Smooth muscle cell (in vitro differentiated cells): ENCODE results near the gene RPS5. TPM values are rescaled to one million over a fixed set of nuclear protein-coding genes. Genes with fewer than 3 reads are reported as not detected.

Experiments used
- DNase-seq: peaks from one replicate; lab custom pipeline; 2025; ENCODE audit not compliant: unreplicated experiment; lab: John Stamatoyannopoulos, UW
- H2AFZ ChIP-seq: fragments of 200-600 bp; sonication (generic); 2 replicates; pipeline ENCODE4 v1.6.0; 2016; ENCODE audit warnings: antibody characterized with exemption, low read depth, mild to moderate bottlenecking
- H3F3A ChIP-seq: fragments of 200-600 bp; sonication (generic); 2 replicates; pipeline ENCODE4 v1.6.0; 2017; ENCODE audit warnings: antibody characterized with exemption, low read depth
- H3K27ac ChIP-seq: fragments of 200-600 bp; sonication (generic); 2 replicates; pipeline ENCODE4 v1.5.1; 2016; ENCODE audit warnings: low read depth, mild to moderate bottlenecking
- H3K27me3 ChIP-seq: fragments of 200-600 bp; sonication (generic); 2 replicates; pipeline ENCODE4 v1.6.1; 2016; ENCODE audit warnings: low read depth, mild to moderate bottlenecking
- H3K36me3 ChIP-seq: fragments of 200-600 bp; sonication (generic); 2 replicates; pipeline ENCODE4 v1.5.1; 2016; ENCODE audit warnings: low read depth
- H3K4me1 ChIP-seq: fragments of 200-600 bp; sonication (generic); 2 replicates; pipeline ENCODE4 v1.5.1; 2016; ENCODE audit warnings: low read depth
- H3K4me2 ChIP-seq: fragments of 200-600 bp; sonication (generic); 2 replicates; pipeline ENCODE4 v1.6.0; 2016; ENCODE audit warnings: mild to moderate bottlenecking
- H3K4me3 ChIP-seq: fragments of 200-600 bp; sonication (generic); 2 replicates; pipeline ENCODE4 v1.5.1; 2016; ENCODE audit warnings: mild to moderate bottlenecking
- H3K79me2 ChIP-seq: fragments of 200-600 bp; sonication (generic); 2 replicates; pipeline ENCODE4 v1.6.0; 2016; ENCODE audit warnings: low read depth, mild to moderate bottlenecking
- H3K9ac ChIP-seq: fragments of 200-600 bp; sonication (generic); 2 replicates; pipeline ENCODE4 v1.6.0; 2016; ENCODE audit warnings: low read depth
- H3K9me3 ChIP-seq: fragments of 200-600 bp; sonication (generic); replicated peaks from 2 replicates; pipeline ENCODE4 v1.5.1; 2016; ENCODE audit warnings: low read depth
- H4K20me1 ChIP-seq: fragments of 200-600 bp; sonication (generic); 2 replicates; pipeline ENCODE4 v1.6.0; 2016; ENCODE audit warnings: low read depth
- WGBS: methylation state at CpG from one replicate; pipeline ENCODE4 v1.1.7; 2016; ENCODE audit warnings: low lambda C conversion rate; 5-methylcytosine and 5-hydroxymethylcytosine counted together
- polyA plus RNA-seq: library from polyadenylated mRNA; unstranded; fragments of >200 nt; fragmentation: Nextera tagmentation; extraction: Ambion mirVana; gene quantifications from 2 replicates; pipeline ENCODE4 v1.2.1, GENCODE V29; 2016
- total RNA-seq: library from RNA; depleted of rRNA; stranded (reverse); fragments of >200 nt; gene quantifications from 2 replicates; pipeline ENCODE4 v1.2.3, GENCODE V29; 2014
- TF ChIP-seq, protein P1 (sequence below): fragments of 200-600 bp; sonication (generic); IDR thresholded peaks from 2 replicates; pipeline ENCODE4 v1.5.1; 2017; ENCODE audit warnings: borderline replicate concordance, mild to moderate bottlenecking, antibody characterized with exemption; ENCODE audit not compliant: insufficient read depth, poor library complexity, severe bottlenecking

The RPS5 gene
- total and polyA plus RNA-seq, 2 experiments from 2014 or later, result 684 to 1,773 TPM

DNA sequence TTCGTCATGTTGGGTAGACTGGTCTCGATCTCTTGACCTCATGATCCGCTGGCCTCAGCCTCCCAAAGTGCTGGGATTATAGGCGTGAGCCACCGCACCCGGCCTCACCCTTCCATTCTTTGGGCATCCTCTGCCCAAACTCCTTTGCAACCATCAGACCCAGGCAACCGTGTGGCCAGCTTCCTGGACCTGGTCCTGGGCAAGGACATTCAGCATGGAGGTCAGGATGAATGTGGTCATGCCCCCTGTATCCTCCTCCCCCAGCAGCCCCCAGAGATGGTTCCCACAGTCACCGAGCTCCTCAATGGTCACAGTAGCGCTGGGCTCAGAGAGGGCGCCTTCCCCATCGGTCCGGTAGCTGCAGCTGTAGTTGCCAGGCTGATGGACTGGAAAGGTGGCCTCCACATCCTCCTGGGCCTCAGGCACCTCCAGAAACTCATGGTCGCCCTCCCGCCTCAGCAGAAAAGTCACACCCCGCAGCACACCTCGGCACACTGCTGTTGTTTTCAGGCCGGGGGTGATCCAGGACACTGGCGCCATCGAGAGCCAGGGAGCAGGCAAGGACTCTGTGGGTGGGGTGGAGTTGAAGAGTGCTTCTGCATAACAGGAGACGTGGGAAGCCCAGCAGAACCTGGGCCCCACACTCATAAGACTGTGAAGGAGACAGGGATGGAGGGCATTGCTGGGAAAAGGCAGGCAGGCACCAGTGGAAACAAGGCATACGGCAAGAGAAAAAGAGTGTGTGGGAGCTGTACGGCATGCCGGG lies 34.9 kb upstream of the RPS5 start:
- Histone ChIP-seq H3K27ac (no peak overlapping the region), H2AFZ (no peak overlapping the region), H3K36me3 (no peaks in the 10 kb centered on the region), H3K4me2 (no peak overlapping the region), H3K4me3 (no peak overlapping the region), H4K20me1 (no peaks in the 10 kb centered on the region), H3K9ac (no peak overlapping the region), H3K79me2 (peaks cover 24% of the 10 kb centered on the region), H3K4me1 (peaks cover 8% of the 10 kb centered on the region), H3F3A (no peaks in the 10 kb centered on the region), H3K27me3 (no peaks in the 10 kb centered on the region), H3K9me3 (no peaks in the 10 kb centered on the region)
- no peak for DNase-seq
- TF ChIP-seq, protein P1, sequence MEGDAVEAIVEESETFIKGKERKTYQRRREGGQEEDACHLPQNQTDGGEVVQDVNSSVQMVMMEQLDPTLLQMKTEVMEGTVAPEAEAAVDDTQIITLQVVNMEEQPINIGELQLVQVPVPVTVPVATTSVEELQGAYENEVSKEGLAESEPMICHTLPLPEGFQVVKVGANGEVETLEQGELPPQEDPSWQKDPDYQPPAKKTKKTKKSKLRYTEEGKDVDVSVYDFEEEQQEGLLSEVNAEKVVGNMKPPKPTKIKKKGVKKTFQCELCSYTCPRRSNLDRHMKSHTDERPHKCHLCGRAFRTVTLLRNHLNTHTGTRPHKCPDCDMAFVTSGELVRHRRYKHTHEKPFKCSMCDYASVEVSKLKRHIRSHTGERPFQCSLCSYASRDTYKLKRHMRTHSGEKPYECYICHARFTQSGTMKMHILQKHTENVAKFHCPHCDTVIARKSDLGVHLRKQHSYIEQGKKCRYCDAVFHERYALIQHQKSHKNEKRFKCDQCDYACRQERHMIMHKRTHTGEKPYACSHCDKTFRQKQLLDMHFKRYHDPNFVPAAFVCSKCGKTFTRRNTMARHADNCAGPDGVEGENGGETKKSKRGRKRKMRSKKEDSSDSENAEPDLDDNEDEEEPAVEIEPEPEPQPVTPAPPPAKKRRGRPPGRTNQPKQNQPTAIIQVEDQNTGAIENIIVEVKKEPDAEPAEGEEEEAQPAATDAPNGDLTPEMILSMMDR, result no peak
- WGBS, result 93% methylated on average over 23 of the region's 23 CpGs

DNA sequence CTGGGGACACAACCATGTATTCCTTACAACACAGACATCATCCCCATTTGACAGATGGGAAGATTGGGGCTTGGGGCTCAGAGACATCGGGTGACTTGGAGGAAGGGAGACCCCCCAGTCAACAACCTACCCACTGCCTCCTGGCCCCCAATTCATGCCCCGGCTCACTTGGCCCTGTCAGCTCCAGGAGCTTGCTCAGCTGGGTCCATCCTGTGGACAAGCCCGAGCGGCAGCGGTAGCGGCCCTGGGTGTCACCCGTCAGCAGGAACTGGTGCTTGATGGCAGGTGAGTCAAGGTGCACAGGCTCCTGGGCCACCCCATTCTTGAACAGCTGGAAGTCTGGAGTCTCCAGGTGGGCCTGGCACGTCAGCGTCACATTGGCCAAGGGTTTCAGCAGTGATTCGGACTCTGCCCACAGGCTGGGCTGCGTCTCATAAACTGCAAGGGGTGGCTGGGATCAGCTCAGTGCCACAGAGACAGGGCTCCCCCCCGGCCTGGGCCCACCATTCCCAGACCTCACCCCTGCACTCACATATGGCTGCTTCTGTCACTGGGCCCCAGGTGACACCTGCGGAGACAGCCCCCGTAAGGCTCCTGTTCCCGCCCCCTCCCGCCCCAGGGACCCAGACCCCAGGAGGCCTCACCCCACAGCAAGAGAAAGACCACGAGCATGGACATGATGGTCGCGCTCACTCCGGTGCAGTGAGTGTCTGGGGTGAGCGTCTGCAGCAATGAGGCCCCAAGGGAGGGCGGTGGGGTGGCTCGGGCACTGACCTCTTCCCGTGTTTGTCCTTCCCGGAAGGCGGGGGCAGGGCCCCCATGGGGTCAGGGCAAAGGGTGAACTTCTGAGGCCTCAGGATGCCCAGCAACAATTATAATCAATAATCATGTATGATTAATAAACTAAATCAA lies 34.1 kb upstream of the RPS5 start, which contains the start of gene A1BG:
A1BG (minus strand) TSS at position 733 of the 912 bp plus-strand sequence; CDS start at position 678, 55 bp downstream.
- Histone ChIP-seq H4K20me1 (no peaks in the 10 kb centered on the region), H3K4me3 (no peak within 1 kb of the TSS), H3K36me3 (no peaks in the 10 kb centered on the region), H3K27me3 (no peaks in the 10 kb centered on the region), H3K9me3 (no peaks in the 10 kb centered on the region), H3F3A (no peaks in the 10 kb centered on the region), H3K4me1 (peaks cover 8% of the 10 kb centered on the region), H2AFZ (no peak within 1 kb of the TSS), H3K79me2 (peaks cover 18% of the 10 kb centered on the region), H3K27ac (no peak within 1 kb of the TSS), H3K9ac (no peak within 1 kb of the TSS), H3K4me2 (no peak within 1 kb of the TSS)
- no peak for DNase-seq
- TF ChIP-seq, protein P1, result no peak
- 95% methylated on average over 25 of the region's 26 CpGs for WGBS

DNA sequence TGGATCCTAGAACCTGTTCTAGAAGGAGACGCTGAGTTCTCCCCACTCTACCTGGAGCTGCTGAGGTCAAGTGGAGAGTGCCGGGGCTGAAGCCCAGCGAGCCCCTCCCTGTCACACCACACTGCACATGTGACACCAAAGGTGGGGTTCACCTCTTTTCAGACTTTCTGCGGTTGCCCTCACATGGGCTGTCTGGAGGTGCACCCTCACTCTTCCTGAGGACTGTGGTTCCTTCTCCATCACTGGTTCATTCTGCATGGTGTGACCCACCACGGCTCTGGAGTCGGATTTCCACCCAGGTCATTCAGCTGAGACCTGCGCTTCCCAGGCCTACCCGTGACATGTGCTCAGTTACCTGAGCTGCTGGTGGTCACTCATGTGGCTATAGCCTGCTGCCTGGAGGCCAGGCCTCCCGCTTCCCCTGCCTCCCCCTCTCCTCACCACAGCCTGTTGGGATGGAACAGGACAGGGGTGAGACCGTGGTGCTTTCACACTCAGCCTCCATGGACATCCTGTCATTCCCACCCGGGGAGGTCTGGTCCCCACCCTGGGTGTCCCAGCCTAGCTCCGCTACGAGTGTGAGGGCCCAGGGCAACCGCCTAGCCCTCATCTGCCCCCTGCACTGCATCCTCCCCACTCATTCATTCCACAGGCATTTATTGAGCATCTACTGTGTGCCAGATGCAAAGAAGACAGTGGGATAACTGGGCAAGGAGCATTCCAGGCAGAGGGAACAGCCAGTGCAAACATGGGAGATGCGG lies 33.2 kb upstream of the RPS5 start:
- no peaks in the 10 kb centered on the region for H3K9me3 ChIP-seq
- H2AFZ ChIP-seq, result no peak overlapping the region
- no peaks in the 10 kb centered on the region for H3K36me3 ChIP-seq
- WGBS, result 94% methylated on average over 15 of the region's 15 CpGs
- no peak overlapping the region for H3K4me3 ChIP-seq
- no peaks in the 10 kb centered on the region for H3K27me3 ChIP-seq
- H3K9ac ChIP-seq, result no peak overlapping the region
- no peaks in the 10 kb centered on the region for H4K20me1 ChIP-seq
- no peak for DNase-seq
- no peaks in the 10 kb centered on the region for H3K4me1 ChIP-seq
- no peak overlapping the region for H3K4me2 ChIP-seq
- TF ChIP-seq, protein P1, result no peak
- H3F3A ChIP-seq, result no peaks in the 10 kb centered on the region
- H3K27ac ChIP-seq, result no peak overlapping the region
- H3K79me2 ChIP-seq, result peaks cover 9% of the 10 kb centered on the region
